ENCODE results near the gene ZNF768.
A peak's percentile ranks its signal among the peaks of the same experiment; 100 is the strongest.
"Not testable (repeated sequence)": the region's sequence is repeated elsewhere in the genome, so short reads cannot be mapped to it uniquely, and the experiment has no call there.

Gene ZNF768

DNA sequence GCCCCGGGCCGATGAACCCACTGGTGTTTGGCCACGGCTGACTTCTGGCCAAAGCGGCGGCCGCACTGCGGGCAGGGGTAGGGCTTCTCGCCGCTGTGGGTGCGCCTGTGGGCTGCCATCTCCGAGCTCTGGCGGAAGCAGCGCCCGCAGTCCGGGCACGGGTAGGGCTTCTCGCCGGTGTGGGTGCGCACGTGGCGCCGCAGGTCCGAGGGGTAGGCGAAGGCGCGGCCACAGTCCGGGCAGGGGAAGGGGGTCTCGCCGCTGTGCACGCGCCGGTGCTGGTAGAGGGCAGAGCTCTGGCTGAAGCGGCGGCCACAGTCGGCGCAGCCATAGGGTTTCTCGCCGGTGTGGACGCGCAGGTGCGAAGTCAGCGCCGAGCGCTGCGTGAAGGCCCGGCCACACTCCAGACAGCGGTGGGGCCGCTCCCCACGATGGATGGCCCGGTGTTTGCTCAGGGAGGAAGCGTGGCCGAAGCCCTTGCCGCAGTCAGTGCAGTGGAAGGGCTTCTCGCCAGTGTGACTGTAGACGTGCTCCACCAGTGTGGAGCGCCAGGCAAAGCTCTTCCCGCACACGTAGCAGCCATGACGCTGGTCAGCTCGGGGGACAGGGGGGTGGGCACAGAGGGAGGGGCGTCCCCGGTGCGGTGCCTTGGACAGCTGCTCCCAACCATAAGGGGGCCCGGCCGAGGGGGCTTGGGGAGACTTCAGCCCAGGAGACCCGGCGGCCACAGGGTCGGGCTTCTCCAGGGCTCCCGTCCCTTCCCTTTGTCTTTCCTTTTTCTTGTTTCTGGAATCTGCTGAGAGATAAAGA, 29.2 kb upstream of the ZNF768 start:
- DNase-seq = no peak

DNA sequence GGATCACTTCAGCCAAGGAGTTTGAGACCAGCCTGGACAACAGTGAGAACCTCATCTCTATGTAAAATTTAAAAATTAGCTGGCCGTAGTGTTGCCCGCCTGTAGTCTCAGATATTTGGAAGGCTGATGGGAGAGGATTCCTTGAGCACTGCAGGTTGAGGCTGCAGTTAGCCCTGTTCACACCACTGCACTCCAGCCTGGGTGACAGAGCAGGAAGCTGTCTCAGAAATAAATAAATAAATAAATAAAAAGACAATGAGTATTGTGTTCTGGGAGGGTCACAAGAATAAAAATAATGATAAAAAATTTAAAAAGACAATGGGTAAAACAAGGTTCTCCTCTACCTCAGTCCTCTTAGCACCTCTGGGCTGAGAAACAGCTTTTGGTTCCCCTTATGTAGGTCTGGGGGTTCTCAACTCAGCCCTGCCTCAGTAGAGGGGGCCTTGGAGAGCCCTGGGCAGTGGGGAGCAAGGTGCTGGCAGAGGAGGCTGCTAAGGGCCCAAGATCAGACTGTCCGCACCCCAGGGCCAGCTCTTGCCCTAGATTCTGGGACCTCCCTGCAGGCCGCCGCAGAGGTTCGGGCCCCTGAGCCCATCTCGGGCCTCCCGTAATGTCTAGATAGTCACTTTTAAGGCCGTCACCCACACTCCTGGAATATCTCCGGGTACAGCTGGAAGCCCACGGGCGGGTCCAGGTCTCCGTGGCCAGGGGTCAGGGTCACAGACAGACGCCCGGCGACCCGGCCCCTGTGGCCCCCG, 28.4 kb upstream of the ZNF768 start:
- no peak for DNase-seq

DNA sequence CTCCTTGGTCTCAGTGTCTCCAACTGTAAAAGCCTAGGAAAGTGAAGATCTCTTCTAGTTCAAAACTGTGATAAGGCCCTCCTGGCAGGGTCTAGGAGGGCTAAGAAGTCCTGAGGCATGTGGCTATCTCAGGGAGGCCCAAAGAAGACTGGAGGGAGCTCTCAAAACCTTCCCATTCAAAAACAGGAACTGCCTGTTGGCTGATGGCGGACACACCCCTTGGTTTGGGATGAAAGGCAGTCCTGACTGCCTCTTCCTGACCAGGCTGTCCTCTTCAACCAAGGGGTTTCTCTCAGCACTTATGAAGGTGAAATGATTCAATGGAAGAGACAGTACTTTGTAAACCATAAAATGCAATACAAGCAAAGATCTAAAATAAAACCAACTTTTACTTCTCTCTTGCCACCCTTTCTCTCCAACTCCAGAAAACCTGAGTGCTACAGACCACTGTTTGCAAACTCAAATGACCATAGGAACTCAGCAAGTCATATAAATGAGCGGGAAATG, 27.1 kb upstream of the ZNF768 start:
- DNase-seq = no peak

DNA sequence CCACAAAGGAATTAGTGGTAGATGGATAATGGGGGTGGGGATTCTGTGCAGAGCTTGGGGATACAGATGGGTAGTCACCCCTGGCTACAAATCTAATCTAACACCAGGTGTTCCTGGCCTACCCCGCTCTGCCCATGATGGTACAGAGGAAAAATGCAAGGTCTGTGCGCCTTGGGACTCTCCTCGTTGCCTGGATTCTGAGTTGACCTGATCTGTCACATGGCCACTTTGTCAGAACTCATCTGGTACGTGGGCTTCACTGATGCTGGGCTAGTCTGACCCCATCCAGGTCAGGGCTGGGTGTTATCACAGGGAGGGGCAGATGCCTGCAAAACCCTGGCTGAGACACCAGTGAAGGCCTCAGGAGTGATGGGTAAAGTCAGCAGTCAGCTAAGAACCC, 26.6 kb upstream of the ZNF768 start:
- no peak for DNase-seq

DNA sequence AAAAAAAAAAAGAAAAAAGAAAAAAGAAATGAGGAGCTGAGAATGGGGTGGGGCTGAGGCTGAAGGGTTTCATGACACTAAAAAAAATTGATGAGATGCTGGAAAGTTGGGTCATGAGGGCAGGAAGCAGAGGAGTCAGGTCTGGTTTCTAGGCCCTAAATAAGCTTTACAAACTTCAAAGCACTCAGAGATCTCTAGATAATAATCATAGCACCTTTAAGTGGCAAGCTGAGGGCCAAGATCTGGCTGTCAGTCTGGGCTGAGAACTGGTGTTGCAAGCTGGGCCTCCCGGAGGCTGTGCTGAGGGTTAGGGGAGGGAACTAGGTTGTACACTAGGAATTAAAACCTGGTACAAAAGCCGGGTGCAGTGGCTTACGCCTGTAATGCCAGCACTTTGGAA, 25.4 kb upstream of the ZNF768 start:
- DNase-seq = peak; percentile 63

DNA sequence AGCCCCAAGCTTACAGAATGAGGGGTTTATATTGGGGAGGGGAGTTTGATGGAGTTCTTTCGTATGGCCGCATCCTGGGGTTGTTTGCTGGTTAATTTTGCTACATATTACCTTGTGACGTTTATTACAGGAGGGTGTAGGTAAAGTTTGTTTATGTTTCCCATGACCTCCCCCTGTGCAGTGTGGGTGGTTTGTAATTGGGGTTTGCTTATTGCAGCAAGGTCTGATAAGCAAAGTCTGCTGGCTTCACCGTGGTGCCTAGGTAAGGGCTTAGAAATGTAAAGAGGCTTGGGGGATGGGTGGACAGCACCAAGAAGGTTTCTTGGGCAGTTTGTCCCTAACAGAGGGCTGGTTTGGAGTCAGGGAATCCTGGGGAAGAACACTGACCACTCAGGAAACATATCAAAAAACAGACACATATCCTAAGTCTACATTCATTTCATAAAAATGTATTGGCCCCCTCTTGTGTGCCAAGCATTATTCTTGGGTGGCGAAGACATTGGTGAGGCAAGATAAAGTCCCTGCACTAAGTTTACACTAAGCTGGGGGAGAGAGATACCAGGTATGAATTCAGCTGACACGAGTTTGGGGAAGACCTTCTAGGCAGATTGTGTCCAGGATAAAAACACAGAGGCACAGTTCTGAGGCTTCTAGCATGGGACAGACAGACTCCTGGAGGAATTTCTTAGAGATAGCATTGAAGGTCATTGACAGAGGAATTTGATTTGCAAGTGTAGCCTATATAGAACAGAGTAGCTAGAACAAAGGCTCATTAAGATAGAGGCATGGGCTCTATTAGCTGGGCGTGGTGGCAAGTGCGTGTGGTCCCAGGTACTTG, 22.3 kb upstream of the ZNF768 start:
- DNase-seq = no peak

DNA sequence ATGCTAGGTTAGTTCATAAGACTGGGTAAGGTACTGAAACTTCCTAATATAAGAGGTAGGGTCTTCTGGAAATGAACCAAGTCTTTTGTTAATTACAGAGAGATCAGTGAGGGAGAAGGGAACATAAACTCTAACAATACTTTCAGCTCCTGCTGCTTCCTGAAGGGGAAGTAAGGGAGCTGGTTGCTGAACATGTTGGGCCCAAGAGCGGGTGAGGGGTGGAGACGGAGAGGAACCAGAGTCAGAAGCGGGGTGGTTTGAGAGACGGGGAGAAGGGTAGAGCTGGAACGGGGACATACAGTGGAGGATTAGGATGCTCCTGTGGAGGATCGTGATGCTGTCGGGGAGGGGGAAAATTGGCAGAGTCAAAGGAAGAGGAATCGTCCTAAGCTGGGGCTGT, 19.7 kb upstream of the ZNF768 start:
- no peak for DNase-seq

DNA sequence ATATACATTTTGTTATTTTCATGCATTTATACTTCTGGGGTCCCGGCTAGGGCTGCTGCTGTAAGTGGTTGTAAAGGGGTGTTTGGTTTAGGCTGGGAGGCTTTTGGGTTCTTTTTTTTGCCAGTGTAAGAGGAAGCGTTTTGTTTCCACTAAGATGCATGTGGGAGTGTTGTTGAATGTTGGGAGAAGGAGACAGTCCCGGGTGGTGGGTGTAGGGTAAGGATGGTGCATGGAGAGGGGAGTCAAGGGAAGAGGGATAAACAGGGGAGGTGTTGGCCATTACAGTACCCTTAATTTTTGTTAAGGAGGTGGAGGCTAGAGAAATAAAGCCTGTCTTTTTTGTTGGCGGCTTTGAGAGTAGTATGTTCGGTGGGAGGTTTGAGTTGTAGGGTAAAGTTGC, 16.7 kb upstream of the ZNF768 start:
- no peak for DNase-seq

DNA sequence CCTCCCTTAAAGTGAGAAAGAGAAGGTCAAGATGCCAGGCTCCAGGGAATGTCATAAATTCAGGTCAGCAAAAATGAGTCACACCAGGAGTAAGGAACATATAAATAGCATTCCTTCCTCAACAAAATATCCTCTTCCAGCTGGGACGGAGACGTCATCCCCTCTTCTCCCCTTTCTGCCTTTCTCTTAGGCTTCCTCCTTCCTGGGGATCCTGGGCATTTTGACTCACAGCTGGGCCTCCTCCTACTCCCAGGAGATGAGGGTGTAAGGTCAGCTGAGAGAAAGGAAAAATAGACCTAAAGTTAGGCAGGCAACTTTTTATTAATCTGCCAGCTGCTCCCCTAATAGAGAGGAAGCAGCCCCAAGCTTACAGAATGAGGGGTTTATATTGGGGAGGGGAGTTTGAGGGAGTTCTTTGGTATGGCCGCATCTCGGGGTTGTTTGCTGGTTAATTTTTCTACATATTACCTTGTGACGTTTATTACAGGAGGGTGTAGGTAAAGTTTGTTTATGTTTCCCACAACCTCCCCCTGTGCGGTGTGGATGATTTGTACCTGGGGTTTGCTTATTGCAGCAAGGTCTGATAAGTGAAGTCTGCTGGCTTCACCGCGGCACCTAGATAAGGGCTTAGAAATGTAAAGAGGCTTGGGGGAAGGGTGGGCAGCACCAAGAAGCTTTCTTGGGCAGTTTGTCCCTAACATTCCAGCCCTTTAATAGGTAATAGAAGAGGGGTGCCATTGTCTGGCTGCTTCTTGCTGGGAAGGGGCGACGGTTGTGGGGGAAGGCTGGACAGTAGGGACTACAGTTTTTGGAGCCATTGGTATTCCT, 15.3 kb upstream of the ZNF768 start:
- DNase-seq = no peak

DNA sequence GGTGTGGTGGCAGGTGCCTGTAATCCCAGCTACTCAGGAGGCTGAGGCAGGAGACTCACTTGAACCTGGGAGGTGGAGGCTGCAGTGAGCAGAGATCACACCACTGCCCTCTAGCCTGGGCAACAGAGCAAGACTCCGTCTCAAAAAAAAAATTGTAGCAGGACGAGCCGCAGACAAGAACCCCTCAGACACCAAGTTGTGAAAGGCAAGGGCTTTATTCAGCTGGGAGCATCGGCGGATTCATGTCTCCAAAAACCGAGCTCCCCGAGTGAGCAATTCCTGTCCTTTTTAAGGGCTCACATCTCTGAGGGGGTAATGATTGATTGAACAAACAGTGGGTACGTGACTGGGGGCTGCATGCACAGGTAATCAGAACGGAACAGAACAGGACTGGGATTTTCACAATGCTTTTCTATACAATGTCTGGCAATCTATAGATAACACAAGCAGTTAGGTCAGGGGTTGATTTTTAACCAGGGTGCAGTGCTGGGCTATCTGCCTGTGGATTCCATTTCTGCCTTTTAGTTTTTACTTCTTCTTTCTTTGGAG, 14.6 kb upstream of the ZNF768 start:
- DNase-seq = not testable (repeated sequence)

DNA sequence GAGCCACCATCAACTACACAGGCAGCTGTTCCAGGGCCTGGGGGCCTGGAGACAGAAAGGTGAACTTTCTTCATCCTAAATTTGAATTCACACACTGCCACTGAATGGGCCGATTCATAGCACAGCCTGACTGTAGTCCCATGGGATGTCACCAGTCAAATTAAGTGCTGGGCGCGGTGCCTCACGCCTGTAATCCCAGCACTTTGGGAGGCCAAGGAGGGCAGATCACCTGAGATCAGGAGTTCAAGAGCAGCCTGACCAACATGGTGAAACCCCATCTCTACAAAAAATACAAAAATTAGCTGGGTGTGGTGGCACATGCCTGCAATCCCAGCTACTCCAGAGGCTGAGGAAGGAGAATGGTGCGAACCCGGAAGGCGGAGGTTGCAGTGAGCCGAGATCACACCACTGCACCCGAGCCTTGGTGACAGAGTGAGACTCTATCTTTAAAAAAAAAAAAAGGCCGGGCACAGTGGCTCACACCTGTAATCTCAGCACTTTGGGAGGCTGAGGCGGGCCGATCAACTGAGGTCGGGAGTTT, 13.7 kb upstream of the ZNF768 start:
- DNase-seq = not testable (repeated sequence)

DNA sequence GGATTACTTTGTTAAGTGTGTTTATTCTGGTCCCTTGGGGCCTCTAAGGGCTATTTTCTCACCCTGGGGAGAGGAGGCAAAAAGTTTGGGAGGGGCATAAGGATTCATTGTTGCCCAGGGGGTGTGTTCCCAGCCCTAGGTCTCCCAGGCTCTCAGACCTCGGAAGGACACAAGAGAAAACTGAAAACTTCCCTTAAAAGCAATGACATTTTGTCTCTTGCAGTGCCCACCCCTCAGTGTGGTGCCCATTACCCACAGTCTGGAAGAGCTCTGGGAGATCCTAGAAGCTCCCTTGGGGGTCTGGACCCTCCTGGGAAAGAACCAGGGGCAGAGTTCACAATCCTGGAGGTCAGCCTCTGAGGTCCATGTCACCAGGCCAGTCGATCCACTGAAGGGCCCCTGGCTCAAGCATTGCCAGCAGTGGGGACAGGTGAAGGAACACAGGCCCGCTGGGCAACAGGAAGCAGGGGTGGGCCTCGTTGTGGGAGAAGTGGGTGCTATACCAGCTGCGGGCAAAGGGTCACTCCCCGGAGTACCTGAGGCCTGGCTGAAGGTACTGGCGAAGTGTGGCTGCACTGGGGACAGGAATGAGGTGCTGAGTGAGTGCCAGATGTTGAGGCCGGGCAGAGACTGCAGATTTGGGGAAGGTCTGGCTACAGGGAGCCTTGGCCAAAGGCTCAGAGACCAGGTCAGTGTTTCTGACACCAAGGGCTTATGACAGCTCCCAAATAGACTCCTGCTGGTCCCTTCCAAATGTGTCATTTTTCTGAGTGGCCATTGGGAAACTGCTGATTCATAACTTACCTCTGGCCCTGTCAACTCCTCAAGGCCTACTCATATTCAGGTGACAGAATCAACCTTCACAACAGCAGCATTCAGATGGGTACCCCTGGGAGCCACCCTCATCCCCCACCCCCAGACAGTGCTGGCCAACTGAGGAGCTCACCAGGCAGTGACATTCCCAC, 12.9 kb upstream of the ZNF768 start:
- DNase-seq = no peak

DNA sequence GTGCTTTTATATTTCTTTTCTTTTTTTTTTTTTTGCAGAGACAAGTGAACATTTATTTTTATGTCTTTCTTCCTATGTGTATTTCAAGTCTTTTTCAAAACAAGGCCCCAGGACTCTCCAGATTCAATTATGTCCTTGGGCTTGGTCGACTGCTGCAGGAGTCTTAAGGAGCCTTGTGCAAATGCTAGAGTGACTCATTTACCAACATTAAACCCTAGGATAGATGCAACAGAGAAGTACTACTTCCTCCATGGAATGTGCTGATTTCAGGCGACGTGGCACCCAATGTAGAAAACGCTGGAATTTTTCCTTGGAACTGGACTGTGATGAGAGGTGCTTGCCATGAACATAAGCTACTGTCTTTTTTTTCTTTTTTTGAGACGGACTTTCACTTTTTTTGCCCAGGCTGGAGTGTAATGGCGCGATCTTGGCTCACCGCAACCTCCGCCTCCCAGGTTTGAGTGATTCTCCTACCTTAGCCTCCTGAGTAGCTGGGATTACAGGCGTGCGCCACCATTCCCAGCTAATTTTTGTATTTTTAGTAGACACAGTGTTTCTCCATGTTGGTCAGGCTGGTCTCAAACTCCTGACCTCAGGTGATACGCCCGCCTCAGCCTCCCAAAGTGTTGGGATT, 10.1 kb upstream of the ZNF768 start:
- DNase-seq = not testable (repeated sequence)

DNA sequence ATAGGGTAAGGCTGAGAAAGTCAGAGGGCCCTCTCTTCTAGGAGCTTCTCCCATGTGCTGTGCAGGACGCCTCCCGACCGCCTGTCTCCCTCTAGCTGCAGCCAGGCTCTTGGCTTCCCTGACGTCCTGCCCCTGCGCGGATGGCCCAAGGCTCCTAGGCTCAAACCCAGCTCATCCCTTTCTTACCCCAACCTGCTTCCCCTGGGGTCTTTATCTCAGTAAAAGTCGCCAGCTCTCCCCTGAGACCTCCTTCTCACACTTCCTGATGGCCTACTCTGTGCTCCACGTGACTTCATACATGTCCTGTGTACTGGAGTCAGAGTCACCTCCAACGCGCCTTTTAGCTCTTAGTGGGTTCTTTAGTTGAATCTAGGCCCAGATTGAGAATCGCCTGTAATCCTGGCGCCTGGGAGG, 9.4 kb upstream of the ZNF768 start:
- peak; percentile 50 for DNase-seq

DNA sequence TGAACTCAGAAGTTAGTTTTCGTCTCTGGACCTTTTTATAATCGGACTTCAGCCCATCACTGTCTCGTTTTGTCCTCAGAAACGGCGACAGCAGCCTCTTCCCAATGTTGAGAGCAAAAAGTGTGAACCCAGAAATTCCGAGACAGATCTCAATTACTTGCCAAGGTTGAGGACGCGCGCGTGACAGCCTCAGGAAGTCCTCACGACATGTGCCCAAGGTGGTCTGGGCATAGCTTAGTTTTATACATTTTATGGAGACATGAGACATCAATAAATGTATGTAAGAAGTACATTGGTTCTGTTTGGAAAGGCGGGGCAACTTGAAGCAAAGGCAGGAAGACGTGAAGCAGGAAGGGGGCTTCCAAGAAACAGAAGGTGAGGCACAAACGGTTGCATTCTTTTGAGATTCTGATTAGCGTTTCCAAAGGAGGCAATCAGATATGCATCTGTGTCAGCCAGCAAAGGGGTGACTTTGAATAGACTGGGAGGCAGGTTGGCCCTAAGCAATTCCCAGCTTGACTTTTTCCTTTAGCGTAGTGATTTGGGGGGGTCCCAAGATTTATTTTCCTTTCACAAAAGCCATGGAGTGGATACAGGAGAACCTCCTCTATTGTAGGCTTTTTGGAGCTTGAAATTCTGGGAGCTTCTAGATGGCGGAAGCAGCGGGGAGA, 8.9 kb upstream of the ZNF768 start:
- DNase-seq = no peak

DNA sequence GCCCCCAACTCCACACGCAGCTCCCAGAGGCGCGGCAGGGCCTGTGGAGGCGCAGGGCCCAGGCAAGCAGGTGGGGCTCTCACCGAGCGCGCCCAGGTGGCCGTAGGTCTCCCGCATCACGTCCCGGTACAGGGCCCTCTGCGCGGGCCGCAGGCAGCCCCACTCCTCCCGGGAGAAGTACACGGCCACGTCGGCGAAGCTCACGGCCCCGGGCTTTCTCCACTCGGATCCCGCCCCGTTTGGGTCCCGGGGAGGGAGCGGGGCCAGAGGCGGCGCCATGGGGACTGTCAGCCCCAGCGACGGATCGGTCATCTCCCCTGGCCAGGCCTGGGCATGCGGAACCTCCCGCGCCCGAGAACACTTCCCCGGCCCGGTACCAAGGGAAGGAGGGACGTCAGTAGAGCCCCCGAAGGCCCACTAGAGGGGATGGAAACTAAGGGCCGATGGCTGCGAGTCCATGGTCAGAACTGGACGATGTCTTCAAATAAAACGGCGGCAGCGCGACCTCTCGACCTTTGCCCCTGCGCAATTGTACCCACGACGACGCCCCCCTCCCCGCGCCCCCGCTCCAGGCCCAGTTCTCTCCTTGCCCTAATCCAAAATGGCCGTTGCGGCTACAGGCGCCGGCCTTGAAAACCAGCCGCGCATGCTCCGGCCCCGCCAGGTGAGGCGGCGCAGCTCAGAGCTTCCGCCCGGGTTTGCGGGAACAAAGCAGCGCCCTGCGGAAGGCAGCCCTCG, 8.2 kb upstream of the ZNF768 start, which contains the start of gene ZNF747:
TSS of gene ZNF747 (minus strand) at position 491 of the 738 bp plus-strand sequence. CDS start at position 312, 179 bp downstream.
- peak; percentile 87 for DNase-seq

DNA sequence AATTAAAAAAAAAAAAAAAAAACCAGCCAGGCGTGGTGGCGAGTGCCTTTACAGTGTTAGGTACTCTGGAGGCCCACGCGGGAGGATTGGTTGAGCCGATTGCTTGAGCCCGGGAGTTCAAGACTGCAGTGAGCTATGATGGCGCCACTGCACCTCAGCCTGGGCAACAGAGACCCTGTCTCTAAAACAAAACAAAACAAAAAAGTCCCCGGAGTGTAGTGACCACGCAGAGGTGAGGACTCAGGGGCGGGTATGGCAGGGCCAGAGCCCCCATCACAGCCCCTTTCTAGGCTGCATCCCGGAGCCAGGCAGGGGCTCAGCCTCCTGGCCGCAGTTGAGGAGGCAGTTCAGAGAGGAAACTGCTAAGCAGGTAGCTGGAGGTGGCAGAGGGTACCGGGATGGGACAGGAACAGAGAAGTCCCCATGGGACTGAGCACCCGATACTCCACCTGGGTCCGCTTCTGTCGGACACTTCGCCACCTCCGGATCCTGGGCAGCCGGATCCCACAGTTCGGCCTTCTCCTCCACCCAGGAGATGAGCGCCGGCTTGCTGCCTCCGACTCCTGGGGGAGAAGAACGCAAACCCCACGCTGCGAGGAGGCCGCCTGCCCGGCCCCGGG, 7.5 kb upstream of the ZNF768 start:
- no peak for DNase-seq

DNA sequence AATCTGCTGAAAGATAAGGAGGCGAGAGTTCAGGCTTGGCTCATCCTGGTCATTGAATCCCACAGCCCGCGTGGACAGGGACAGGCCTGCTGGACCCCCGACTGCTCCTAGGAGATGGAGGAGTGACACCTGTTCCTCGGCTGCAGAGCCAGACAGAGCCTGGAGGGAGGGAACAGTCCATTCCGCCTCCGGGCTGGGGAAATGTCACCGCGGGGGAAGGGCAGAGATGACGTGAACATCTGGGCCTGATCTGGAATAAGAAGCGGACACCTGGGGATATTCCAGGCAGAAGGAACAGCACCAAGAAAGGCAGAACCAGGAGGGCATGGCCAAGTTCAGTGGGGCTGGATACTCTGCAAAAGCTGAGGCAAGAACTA, 6.8 kb upstream of the ZNF768 start:
- DNase-seq = no peak
